ENCODE data around the gene DHRSX.

The DHRSX gene

DNA sequence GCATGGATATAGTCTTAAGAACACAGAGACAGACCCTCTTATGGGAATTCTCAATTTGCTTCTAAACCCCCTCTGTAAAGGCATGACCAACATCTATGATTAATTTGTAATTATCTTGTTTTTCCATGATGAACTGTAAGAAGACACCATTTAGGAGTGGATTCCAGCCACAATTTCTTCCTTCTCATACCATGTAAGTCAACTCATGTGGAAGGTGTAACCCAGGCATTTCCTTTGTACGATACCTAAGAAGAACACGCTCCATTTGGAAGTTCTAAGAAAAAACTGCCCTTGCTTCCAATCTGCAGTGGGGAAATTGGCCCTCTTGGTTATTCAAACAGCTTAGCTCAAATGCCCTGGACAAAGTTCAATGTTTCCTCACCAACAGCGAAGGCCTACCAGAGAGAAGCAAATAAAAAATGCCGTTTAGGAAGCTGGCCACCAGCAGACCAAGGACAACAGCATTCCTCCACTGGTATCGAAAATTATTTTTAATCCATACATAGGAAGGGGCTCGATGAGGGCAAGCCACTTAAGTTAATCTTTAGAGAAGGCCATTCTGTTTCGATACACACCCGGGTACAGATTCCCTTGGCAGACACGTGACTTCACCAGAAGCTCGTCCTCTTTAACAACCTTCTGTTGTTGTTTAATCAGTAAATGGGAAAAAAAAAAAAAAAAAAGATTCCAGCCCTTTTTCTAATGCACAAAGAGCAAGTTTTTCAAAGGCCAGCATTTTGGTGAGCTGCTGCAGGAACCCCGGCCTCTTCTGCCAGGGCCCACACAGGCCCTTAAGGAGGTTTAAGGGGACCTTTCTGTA is 2.6 kb downstream of the DHRSX start:
- no peak for TF ChIP-seq POLR2A (IDR thresholded peaks at IDR 0.05; ENCODE audit: low read depth, low read length)
- no peak for FAIRE-seq
- no peak for DNase-seq (ENCODE audit: insufficient read length, low spot score)

- DNase-seq (ENCODE audit: insufficient read length, low spot score), result no peak
- TF ChIP-seq POLR2A (IDR thresholded peaks at IDR 0.05; ENCODE audit: low read depth, low read length), result no peak
- FAIRE-seq, result no peak
Measured at GRCh38 chrX:2495595-2495994, 5.2 kb downstream of the DHRSX start.

GRCh38 chrX:2492531-2493218 is 8.1 kb downstream of the DHRSX start:
- DNase-seq (ENCODE audit: insufficient read length, low spot score), result no peak
- TF ChIP-seq POLR2A (IDR thresholded peaks at IDR 0.05; ENCODE audit: low read depth, low read length), result no peak
- no peak for FAIRE-seq

DNA sequence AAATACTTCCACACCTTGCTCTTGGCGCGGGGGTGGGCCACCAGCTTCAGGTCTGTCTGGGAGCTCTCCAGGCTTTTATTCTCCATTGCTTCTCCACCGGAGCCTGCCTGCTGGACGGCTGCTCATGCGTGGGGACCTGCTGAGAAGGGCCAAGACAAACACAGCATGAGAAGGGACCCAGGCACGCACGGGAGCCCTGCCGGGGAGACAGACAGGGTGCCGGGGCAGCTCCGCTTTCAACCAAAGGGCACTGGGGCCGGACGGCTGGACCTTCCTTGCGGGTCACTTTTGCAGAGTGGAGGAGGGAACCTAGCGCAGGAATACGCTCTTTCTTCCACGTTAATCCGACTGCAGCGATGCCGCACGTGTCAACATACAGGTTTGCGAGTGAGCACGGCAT is 10.1 kb downstream of the DHRSX start:
- no peak for FAIRE-seq
- DNase-seq (ENCODE audit: insufficient read length, low spot score), result no peak
- TF ChIP-seq POLR2A (IDR thresholded peaks at IDR 0.05; ENCODE audit: low read depth, low read length), result no peak

- no peak for DNase-seq (ENCODE audit: insufficient read length, low spot score)
Measured at GRCh38 chrX:2489446-2490445, 11.0 kb downstream of the DHRSX start.

GRCh38 chrX:2488621-2489285 is 12.0 kb downstream of the DHRSX start:
- no peak for FAIRE-seq
- no peak for DNase-seq (ENCODE audit: insufficient read length, low spot score)
- TF ChIP-seq POLR2A (IDR thresholded peaks at IDR 0.05; ENCODE audit: low read depth, low read length), result no peak

More at GRCh38 chrX:2489446-2490445, 11.0 kb downstream of the DHRSX start:
- FAIRE-seq, result no peak
- TF ChIP-seq POLR2A (IDR thresholded peaks at IDR 0.05; ENCODE audit: low read depth, low read length), result no peak

DNA sequence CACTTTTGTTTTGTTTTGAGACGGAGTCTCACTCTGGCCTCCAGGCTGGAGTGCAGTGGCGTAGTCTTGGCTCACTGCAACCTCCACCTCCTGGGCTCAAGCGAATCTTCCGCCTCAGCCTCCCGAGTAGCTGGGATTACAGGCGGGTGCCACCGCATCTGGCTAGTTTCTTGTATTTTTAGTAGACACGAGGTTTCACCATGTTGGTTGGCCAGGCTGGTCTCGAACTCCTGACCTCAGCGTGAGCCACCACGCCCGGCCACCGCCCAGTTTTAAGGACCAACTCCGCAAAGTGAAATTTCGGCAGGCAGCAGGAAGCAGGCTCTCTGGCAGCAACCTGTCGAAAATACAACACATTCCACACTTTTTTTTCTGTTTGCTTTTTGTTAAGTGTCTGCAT is 13.4 kb downstream of the DHRSX start:
- no peak for TF ChIP-seq POLR2A (IDR thresholded peaks at IDR 0.05; ENCODE audit: low read depth, low read length)
- no peak for DNase-seq (ENCODE audit: insufficient read length, low spot score)
- no peak for FAIRE-seq

DNA sequence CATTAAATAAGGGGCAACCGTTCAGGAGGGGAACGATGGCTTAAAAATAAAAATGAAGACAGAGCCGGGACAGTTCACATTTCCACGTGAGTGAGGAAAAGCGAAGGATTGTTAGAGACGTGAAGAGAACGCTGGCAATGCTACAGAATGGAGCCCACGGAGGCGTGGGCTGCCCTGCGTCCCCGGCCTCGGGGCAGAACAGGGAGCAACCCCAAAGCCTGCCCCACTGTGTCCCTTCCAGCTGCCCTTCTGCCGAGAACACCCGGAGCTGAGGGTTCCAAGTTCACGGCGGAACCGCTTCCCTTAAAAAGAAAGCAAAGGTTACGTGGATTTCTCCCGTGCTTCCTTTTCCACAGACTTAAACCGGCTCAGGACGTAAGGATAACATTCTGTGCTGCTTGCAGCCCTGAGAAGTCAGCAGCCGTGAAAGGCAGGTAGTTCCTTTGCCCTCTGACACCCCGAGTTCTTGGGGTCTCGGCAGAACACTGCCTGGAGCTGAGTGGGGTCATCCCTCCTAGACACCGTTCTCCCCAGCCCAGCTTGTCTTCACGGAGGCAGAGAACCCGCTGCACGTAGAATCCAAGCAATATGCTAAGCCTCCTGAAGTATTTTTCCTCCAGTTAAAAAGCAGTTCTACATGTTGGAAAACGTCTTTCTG is 14.2 kb downstream of the DHRSX start:
- FAIRE-seq (no peak), DNase-seq (ENCODE audit: insufficient read length, low spot score) (no peak)
- TF ChIP-seq POLR2A (IDR thresholded peaks at IDR 0.05; ENCODE audit: low read depth, low read length), result no peak

- DNase-seq (ENCODE audit: insufficient read length, low spot score), result no peak
- no peak for TF ChIP-seq POLR2A (IDR thresholded peaks at IDR 0.05; ENCODE audit: low read depth, low read length)
- FAIRE-seq, result no peak
Measured at GRCh38 chrX:2485789-2486345, 14.9 kb downstream of the DHRSX start.

DNA sequence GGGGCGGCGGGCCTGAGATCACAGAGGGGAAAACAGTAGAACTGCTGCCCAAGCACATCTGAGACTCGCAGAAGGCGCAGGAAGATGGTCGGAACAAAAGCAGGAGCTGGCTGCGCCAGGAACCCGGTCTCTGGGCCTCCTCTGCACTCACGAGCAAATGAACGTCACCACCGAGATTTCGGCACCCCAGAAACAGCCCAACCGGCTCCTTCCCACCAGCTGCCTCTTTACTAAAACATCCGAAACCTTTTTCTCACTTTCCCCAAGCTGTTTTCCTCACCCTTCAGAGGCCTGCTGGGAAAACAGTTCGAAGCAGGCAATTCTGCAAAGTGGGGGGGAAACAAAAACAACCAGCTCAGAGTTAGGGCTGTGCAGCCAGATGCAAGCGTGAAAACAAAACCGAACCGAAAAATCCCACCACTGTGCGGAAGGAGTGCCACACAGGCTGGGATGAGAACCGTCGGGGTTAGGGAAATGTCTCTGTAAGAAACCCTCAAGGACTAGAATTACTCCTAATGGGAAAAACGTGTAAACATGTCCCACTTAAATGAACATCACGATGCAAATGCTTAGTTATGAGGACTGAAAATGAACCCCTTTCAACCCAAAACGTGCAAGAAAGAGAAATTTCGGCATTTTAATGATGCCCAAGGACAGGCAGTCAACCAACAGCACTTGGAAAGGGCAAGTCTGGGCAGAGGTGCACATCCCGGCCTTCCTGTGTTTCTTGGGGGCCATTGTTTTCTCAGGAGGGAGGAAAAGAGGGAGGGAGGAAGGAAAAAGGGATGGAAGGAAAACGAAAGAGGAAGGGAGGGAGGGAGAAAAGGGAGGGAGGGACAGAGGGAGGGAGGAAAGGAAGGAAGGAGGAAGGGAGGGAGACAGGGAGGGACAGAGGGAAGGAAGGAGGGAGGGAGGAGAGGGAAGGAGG is 15.8 kb downstream of the DHRSX start:
- no peak for TF ChIP-seq POLR2A (IDR thresholded peaks at IDR 0.05; ENCODE audit: low read depth, low read length)
- no peak for DNase-seq (ENCODE audit: insufficient read length, low spot score)
- no peak for FAIRE-seq

DNA sequence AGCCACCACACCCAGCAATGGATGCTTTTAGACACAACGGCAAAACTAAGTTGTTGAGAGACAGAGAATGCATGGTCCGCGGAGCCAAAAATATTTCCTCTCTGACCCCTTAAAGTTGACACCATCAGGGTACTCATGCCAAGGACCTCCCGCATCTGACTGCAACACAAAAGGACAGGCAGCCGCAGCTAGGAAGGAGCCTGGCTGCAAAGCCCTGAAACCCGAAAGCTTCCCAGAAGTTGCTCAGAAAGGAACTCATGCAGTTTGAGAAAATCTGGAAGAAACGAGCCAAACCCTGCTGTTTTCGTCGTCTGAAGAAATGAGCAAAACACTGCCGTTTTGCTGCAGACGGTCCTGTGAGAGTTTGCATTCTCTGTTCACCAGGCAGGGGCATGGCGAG is 16.5 kb downstream of the DHRSX start:
- TF ChIP-seq POLR2A (IDR thresholded peaks at IDR 0.05; ENCODE audit: low read depth, low read length), result no peak
- no peak for DNase-seq (ENCODE audit: insufficient read length, low spot score)
- FAIRE-seq, result no peak
